ENCODE measurements around the gene CNOT2. TPM values are rescaled to one million over a fixed set of nuclear protein-coding genes. Genes with fewer than 3 reads are reported as not detected.
"Not testable (repeated sequence)": the region's sequence is repeated elsewhere in the genome, so short reads cannot be mapped to it uniquely, and the experiment has no call there.

The CNOT2 gene
- total RNA-seq, 2 experiments from 2014 or later = 67.9 to 69.0 TPM

GRCh38 chr12:70290116-70290515, 46.9 kb downstream of the CNOT2 start:
- TF ChIP-seq CTCF (IDR thresholded peaks at IDR 0.05) = no peak
- peaks cover 56% of the 10 kb centered on the region for H3K4me1 Mint-ChIP-seq (ENCODE audit: low read depth)
- CTCF ChIA-PET = no interaction called here
- no peaks in the 10 kb centered on the region for H3K27me3 Mint-ChIP-seq
- H3K27ac Mint-ChIP-seq = no peak overlapping the region
- peaks cover 46% of the 10 kb centered on the region for H3K36me3 Mint-ChIP-seq (ENCODE audit: low read depth)
- POLR2A ChIA-PET = no interaction called here
- DNase-seq (no peak), ATAC-seq (no peak)
- H3K4me3 Mint-ChIP-seq = no peak overlapping the region
- intact Hi-C loops (cut with micrococcal nuclease) = no loop called here
- H3K9me3 Mint-ChIP-seq = no peaks in the 10 kb centered on the region

GRCh38 chr12:70292017-70292776, 49.0 kb downstream of the CNOT2 start:
- ChIA-PET CTCF (no interaction called here), POLR2A (no interaction called here)
- intact Hi-C loops (cut with micrococcal nuclease) = no loop called here
- H3K27ac Mint-ChIP-seq = no peak overlapping the region
- H3K4me3 Mint-ChIP-seq = no peak overlapping the region
- no peak for DNase-seq
- H3K27me3 Mint-ChIP-seq = no peaks in the 10 kb centered on the region
- ATAC-seq = peak; percentile 30
- peaks cover 43% of the 10 kb centered on the region for H3K36me3 Mint-ChIP-seq (ENCODE audit: low read depth)
- H3K9me3 Mint-ChIP-seq = no peaks in the 10 kb centered on the region
- no peak for TF ChIP-seq CTCF (IDR thresholded peaks at IDR 0.05)
- peaks cover 45% of the 10 kb centered on the region for H3K4me1 Mint-ChIP-seq (ENCODE audit: low read depth)

GRCh38 chr12:70304684-70305555, 61.7 kb downstream of the CNOT2 start:
- H3K27me3 Mint-ChIP-seq; POLR2A ChIA-PET; H3K4me3 Mint-ChIP-seq; H3K9me3 Mint-ChIP-seq; CTCF ChIA-PET; intact Hi-C loops (cut with micrococcal nuclease): not testable (repeated sequence)
- Mint-ChIP-seq H3K4me1 (ENCODE audit: low read depth) (peaks cover 47% of the 10 kb centered on the region), H3K36me3 (ENCODE audit: low read depth) (peaks cover 50% of the 10 kb centered on the region), H3K27ac (peak overlapping the region; percentile 61)
- ATAC-seq (peak; percentile 79), DNase-seq (peak; percentile 60)

GRCh38 chr12:70305794-70306193, 62.6 kb downstream of the CNOT2 start:
- TF ChIP-seq CTCF (IDR thresholded peaks at IDR 0.05) = no peak
- POLR2A ChIA-PET = no interaction called here
- DNase-seq (no peak), ATAC-seq (no peak)
- Mint-ChIP-seq H3K36me3 (ENCODE audit: low read depth) (peaks cover 46% of the 10 kb centered on the region), H3K27ac (no peak overlapping the region), H3K4me1 (ENCODE audit: low read depth) (peaks cover 51% of the 10 kb centered on the region), H3K27me3 (no peaks in the 10 kb centered on the region), H3K9me3 (peaks cover 8% of the 10 kb centered on the region), H3K4me3 (no peak overlapping the region)
- intact Hi-C loops (cut with micrococcal nuclease) = no loop called here
- CTCF ChIA-PET = no interaction called here

- no peak for DNase-seq
- Mint-ChIP-seq H3K4me3 (no peak overlapping the region), H3K27me3 (no peaks in the 10 kb centered on the region), H3K27ac (no peak overlapping the region), H3K36me3 (ENCODE audit: low read depth) (peaks cover 38% of the 10 kb centered on the region), H3K9me3 (peaks cover 8% of the 10 kb centered on the region), H3K4me1 (ENCODE audit: low read depth) (peaks cover 51% of the 10 kb centered on the region)
- intact Hi-C loops (cut with micrococcal nuclease) = no loop called here
- ChIA-PET POLR2A (no interaction called here), CTCF (no interaction called here)
- ATAC-seq = no peak
- no peak for TF ChIP-seq CTCF (IDR thresholded peaks at IDR 0.05)
These were observed 63.4 kb downstream of the CNOT2 start for GRCh38 chr12:70306676-70307075.

All from activated CD8-positive, alpha-beta T cell treated with anti-CD3 and anti-CD28 coated beads for 36 hours (primary cell).